Activated CD4-positive, alpha-beta T cell treated with anti-CD3 and anti-CD28 coated beads, Interleukin-2, amount 50 U/mL, for 24 hours (primary cell): ENCODE results near the gene RNF224.

Source experiments
- DNase-seq, 2 donors: peaks; one replicate each; pipeline ENCODE4 v3.0.0-alpha.2; 2020; ENCODE audit warnings: low read depth in 1 of 2, low spot score in 1 of 2

Gene RNF224

DNA sequence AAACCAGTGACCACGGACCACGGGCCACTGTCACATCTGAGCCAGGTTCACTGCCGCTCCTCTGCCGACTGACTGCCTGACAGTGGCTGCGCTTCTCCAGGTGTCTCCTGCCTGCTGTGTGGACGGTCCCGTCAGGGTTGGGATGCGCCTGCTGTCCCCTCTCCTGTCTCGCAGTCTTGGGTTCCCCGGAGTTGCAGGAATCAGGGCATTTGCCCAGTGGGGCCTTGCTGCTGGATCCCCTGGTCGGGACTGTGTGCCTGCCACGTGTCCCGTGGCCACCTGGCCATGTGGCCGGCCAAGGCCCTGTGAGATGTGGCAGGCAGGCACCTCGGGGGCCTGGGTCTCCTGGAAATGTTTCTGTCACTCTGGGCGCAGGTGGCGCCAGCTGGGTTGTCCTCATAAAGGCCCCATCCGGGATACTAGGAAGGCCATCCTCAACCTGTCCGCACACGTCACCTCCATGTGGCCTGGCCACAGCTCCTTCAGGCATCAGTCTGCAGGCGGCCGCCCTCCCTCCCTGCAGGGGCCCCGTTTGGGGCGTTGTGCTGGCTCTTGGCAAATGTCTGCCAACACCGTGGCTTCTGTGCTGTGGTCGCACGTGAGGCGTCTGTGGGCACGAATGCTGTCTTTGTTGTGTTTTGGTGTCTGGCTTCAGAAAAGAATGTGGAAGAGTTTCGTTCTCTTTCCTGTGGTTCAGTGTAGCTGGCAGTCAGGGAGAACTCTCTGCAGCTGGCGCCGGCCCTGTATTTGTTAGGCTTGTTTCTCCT, 43.8 kb downstream of the RNF224 start:
- DNase-seq: no peak

DNA sequence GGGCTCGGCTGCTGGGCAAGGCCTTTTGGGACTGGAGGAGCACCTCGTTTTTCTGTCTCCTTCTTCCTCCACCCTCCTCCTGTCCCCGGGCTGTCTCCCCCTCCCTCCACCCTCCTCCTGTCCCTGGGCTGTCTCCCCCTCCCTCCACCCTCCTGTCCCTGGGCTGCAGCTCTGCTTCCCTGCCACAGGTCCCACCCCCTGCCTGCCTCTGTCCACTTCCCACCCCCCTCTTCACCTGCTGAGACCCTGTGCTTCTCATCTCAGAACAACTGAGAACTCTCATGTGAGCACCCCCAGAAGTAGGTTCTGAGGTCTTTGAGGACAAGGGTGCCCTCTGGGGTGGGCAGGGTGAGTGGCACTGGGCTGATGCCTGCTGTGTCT, 44.4 kb downstream of the RNF224 start:
- DNase-seq: no peak

DNA sequence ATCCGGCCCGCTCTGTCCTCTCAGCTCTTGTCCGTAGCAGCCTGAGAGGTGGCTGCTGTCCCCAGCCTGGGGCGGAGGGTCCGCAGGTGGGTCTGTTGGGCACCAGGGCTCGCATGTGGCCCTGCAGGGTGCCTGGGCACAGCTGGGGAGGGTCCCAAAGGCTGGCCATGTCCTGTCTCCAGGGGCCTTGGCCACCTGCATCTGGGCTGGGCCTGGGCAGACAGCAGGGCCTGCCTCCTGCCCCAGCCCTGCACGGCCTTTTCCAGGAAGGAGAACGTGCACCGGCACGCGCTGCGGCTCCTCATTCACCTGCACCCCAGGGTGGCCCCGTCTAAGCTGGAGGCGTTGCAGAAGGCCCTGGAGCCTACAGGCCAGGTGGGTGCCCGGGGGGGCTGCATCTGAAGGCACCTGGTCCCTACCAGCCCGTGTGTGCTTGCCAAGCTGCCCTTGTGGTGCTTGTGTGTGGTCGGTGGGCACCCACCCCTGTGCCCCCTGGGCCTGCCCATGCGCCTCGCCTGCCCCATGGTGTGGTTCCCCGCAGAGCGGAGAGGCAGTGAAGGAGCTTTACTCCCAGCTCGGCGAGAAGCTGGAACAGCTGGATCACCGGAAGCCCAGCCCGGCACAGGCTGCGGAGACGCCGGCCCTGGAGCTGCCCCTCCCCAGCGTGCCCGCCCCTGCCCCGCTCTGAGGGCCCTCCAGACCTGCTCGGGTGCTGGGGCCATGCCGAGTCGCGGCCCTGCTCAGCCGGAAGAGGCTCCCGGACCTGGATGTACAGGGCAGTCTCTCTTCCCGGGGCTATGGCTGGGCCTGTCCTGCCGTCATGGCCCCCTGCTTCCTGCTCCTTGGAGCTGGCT, 45.2 kb downstream of the RNF224 start:
- DNase-seq: no peak

DNA sequence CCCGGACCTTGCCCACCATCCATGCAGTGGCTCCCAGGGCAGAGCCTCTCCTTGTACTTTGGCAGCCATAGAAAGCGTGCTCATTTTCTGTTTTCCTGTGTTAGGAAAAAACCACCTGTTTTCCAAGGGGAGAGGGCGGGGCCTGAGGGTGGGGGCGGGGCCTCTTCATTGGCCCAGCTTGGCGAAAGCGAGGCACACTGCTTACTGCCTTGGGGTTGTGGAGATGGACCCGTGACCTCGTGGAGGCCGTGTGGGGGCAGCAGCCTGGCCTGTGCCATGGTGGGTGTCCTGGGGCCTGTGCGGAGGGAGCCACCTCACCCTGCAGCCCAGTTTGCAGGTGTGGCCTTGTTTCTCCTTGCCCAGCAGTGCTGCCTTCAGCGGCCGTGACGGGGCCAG, 45.8 kb downstream of the RNF224 start:
- no peak for DNase-seq

DNA sequence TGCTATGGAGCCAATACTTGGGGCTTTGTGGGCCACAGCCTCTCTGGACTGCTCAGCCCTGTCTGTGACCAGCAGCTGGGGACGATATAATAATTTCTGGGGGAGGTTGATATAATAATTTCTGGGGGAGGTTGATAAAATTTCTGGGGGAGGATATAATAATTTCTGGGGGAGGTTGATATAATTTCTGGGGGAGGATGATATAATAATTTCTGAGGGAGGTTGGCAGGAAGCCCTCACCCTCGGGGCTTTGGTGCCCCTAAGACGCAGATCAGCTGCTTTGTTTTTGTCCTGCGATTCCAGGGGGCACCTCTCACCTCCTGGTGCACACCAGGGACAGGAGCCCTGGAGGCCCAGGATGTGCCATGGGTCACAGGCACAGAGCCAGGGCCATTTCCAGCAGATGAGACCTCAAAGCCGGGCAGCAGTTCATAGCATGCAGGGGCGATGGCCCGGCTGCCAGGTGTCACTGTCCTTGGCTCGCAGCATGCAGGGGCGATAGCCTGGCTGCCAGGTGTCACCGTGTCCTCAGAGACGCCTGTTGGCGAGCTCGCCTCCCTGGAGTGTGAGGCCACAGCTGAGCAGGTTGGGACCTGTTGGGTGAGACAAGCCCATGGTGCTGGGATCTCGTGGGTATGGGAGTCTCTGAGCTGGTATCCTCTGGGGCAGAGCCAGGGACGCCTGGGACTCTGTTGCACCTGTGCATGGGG, 46.5 kb downstream of the RNF224 start:
- no peak for DNase-seq

DNA sequence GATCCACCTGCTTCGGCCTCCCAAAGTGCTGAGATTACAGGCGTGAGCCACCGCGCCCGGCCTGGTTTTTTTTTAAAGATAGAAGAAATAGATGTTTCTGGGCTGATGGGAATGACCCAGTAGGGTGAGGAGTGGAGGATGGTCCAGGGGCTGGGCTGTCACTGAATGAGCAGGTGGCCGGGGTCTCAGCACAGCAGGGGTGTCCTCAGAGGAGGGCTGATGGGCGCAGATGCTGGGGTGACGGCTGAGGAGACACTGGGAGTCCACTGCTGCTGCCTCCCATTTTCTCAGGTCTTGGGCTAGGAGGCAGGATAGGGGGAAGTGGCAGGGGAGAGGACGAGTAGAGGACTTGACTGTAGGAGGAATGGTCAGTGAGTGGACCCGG, 47.9 kb downstream of the RNF224 start:
- no peak for DNase-seq

DNA sequence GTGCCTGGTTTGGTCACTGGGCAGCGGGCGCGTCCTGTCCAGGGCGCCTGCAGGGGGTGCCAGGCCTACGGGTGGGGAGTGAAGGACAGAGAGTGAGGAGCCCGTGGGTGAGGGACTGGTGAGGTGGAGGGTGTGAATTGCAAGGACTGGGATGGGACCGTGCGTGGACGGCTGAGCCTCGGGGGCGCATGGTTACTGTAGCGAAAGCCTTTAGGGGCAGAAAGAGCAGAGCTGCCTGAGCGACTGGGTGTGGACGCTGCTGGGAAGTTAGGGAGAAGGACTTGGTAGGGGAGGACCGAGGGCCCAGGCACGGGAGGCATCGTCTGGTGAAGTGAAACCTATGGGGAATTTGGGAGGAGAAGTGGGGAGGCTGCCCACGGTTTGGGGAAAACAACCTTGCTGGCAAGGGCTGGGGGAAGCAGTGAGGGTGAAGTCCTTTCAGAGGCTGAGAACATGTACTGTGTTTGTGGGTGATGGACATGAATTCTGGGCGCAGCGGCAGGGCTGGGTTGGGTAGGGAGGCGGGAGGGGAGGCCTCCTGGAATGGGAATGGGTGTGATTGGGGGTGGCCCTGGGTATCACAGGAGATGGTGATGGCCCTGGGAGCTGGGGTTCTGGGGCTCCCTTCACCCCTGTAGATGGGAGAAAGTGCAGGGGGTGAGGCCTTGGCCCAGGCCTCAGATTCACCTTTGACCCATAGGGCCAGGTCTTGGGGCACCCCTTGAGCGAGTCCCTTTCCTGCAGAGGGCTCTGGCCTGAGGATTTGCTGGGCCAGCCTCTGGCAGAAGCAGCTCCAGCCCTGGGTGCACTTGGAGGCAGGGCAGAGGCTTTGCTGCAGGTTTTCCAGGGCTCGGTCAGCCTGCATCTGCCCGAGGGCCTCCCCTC, 48.5 kb downstream of the RNF224 start:
- DNase-seq: no peak

DNA sequence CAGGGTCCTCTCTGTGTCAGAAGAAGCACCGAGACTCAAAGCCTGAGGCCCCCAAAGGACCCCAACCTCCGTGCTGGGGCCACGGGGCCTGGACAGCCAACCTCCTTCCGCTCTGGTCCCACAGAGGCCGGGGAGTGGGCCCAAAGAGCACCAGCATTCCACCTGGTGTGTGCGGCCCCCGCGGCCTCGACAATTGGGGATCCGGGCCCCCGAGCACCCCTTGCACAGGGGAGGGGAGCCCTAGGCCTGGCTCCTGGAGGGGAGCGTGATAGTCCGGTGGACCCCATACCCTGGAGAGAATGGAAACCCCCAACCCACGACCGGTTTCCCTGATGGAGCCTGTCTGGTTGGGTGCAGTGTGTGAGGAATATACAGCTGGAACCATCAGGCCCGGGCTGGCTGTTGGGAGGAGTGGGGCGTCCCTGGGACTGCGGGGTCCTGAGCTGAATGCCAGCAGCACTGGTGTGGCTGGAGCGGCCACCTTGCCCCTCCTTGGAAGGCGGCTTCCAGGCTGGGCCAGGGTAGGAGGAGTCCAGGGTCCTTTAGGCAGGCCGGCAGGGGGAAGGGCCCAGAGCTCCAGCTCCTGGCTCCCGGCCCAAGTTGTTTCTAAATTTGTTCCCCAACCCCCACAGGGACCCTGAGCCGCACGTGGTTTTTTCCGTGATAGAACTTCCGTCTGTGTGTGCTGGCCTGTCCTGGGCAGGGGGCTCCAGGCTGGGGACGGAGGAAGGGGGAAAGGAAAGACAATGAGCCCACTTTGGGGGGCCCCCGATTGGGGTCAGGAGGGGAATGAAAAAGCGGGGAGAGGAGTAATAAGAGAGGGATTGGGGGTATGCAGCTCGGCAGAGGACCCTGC, 49.4 kb downstream of the RNF224 start:
- no peak for DNase-seq

DNA sequence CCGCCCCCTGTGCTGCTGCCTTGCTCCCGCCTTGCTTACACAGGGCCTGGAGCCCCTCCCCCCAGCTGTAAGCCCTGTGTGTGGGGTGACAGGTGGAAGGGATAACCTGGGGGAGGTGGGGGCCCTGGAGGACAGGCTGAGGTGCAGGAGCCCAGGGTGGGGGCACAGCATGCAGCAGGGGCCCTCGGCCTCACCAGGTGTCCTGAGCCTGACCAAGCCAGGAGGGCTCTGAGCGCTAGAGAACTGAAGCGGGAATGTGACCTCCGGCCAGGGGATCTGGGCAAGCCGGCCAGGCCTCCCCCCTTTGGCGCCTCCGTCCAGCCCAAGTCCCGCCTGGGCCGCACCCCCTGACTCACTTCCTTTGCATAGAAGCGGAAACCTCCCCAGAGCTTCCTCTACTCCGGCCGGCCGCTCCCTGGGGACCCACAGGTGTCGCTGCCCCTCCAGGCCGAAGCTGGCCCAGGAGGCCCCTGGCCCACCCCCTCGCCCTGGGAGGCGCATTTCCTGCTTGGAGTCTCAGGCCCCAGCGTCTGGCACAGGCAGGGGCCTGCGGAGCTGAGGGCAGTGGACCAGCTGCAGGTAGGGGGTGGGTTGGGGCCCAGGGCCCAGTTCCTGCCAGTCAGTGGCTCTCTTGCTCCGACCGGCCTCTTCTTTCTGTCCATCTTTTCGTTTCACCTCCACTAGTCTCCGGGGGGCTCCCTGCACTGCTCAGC, 50.2 kb downstream of the RNF224 start, which contains the start of gene TOR4A:
TOR4A (plus strand) TSS at position 398 of the 713 bp plus-strand sequence. CDS start 964 bp downstream, outside the sequence.
- no peak for DNase-seq

DNA sequence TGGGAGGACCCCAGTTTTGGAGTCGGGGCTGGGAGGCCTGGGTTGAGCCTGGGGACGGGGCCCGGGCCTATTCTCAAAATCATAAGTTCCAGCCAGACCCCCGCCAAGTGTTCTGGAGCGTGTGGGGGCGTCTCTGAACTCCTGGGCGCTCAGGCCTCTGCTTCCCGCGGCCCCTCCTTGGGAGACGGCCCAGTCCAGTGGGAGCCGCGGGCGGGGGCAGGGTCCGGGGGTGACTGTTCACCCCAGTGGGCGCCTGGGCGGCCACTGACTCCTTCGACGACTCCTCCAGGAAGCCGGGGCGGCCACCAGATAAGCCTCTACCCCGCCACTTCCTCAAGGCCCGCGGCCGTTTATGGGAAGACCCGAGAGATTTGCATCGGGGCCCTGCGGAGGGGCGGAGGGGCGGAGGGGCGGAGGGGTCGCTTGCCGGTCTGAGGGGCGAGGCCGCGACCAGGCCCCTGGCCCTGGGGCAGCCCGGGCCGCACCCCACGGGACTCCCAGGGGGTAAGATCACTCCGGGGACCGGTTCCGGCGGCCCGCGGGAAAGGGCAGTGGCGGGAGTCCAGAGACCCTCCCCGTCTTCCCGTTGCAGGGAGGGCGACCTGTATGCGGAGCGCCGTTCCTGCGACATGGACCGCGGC, 50.9 kb downstream of the RNF224 start:
- no peak for DNase-seq
